ENCODE results near the gene FAM131A.
A peak's percentile ranks its signal among the peaks of the same experiment; 100 is the strongest.

Gene FAM131A

DNA sequence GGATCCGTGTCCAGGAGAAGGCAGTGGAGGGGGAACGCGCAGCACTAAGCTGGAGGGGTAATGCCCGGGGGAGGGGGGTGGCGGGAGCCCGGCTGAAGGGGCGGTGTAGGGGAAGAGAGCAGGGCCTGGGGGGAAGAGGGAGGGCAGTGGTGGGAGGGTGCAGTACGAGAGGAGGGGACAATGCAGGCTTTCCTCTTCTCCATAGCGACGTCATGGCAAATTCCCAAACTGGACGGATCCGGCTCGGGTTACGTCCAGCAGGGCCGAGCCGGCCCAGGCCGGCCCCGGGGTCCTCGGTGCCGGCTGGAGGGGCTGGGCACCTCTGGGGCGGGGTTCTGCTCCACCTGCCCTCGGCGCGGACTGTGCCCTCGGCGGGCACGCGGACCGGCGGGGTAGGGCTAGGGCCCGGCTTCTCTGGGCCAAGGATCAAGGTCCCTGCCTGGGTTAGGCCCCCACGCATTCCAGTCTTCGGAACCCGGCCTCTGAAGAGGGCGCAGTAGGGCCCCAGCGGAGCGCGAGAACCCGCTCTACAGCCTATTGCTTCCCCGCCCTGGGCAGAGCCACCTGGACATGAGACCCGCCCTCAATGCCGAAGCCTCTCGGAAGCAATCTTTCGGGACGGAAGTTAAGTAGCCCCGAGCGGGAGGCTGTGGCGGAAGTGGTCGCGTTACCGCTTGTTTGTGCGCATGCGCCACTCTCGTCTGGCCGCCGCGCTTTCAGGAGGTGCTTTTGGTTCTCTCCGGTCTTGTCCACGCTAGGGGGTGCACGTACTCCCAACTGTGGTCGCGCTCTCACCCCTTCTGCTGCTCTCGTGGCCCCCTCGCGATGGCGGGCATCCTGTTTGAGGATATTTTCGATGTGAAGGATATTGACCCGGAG, 25.5 kb downstream of the FAM131A start:
- TF ChIP-seq GABPA (IDR thresholded peaks at IDR 0.05; ENCODE audit: low read depth) (peak; percentile 90), POLR2AphosphoS5 (IDR thresholded peaks at IDR 0.05; ENCODE audit: low read depth) (peak; percentile 89), SPI1 (IDR thresholded peaks at IDR 0.05; ENCODE audit: borderline replicate concordance, low read depth) (no peak), CTCF (IDR thresholded peaks at IDR 0.05; ENCODE audit: insufficient read depth, low read length) (peak; percentile 50), REST (IDR thresholded peaks at IDR 0.05; ENCODE audit: insufficient replicate concordance, low read depth) (peak; percentile 42)
- H3K4me3 ChIP-seq (replicated peaks; ENCODE audit: insufficient read depth, low read length) = peak overlapping the region; percentile 80
- H3K27me3 ChIP-seq (ENCODE audit: insufficient read depth, poor library complexity, severe bottlenecking) = no peaks in the 10 kb centered on the region
- DNase-seq (ENCODE audit: low read depth in 1 of 2, low spot score in 1 of 2) = peak; percentile 95 to 97
- peak overlapping the region; percentile 75 for H3K27ac ChIP-seq (replicated peaks)

- Histone ChIP-seq H3K27me3 (ENCODE audit: insufficient read depth, poor library complexity, severe bottlenecking) (no peaks in the 10 kb centered on the region), H3K4me3 (replicated peaks; ENCODE audit: insufficient read depth, low read length) (no peak overlapping the region), H3K27ac (replicated peaks) (no peak overlapping the region)
- no peak for DNase-seq (ENCODE audit: low read depth in 1 of 2, low spot score in 1 of 2)
- TF ChIP-seq SPI1 (IDR thresholded peaks at IDR 0.05; ENCODE audit: borderline replicate concordance, low read depth) (no peak), POLR2AphosphoS5 (IDR thresholded peaks at IDR 0.05; ENCODE audit: low read depth) (no peak)
Measured at GRCh38 chr3:184366619-184367289, 29.4 kb downstream of the FAM131A start.

GRCh38 chr3:184368116-184368515, 30.7 kb downstream of the FAM131A start:
- no peak overlapping the region for H3K27ac ChIP-seq (replicated peaks)

DNA sequence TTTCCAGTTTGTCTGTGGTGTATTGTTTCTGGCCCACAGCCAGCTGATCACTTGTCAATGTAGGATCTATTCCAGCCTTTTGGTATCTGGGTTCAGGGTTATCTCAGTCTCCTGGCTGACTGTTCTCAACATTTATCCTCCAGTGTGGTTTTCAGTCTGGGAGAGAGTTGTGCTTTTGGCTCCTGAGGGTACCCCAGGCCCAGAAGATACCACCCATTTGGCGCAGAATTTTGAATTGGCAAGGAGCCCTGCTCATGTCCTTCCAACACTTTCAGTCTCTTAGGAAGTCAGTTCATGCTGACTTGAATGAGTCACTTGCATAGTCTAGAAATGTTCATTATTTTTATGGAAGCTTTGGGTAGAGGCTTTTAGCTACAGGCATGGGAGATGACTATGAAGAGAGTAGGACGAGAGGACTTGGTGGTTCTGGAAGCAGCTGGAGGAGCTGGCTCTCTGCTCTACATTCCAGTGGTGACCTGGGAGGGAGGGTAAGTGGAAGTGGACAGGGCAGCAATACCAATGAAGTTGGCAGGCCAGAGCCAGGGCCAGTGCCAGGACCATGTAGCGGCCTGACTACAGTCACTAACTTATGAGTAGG, 31.3 kb downstream of the FAM131A start:
- Histone ChIP-seq H3K27ac (replicated peaks) (no peak overlapping the region), H3K4me3 (replicated peaks; ENCODE audit: insufficient read depth, low read length) (no peak overlapping the region), H3K27me3 (ENCODE audit: insufficient read depth, poor library complexity, severe bottlenecking) (no peaks in the 10 kb centered on the region)
- DNase-seq (ENCODE audit: low read depth in 1 of 2, low spot score in 1 of 2) = no peak
- TF ChIP-seq REST (IDR thresholded peaks at IDR 0.05; ENCODE audit: insufficient replicate concordance, low read depth) (no peak), SPI1 (IDR thresholded peaks at IDR 0.05; ENCODE audit: borderline replicate concordance, low read depth) (no peak), CTCF (IDR thresholded peaks at IDR 0.05; ENCODE audit: insufficient read depth, low read length) (no peak), GABPA (IDR thresholded peaks at IDR 0.05; ENCODE audit: low read depth) (no peak), POLR2AphosphoS5 (IDR thresholded peaks at IDR 0.05; ENCODE audit: low read depth) (no peak)

More at GRCh38 chr3:184368116-184368515, 30.7 kb downstream of the FAM131A start:
- Histone ChIP-seq H3K4me3 (replicated peaks; ENCODE audit: insufficient read depth, low read length) (no peak overlapping the region), H3K27me3 (ENCODE audit: insufficient read depth, poor library complexity, severe bottlenecking) (no peaks in the 10 kb centered on the region)
- no peak for DNase-seq (ENCODE audit: low read depth in 1 of 2, low spot score in 1 of 2)
- TF ChIP-seq SPI1 (IDR thresholded peaks at IDR 0.05; ENCODE audit: borderline replicate concordance, low read depth) (no peak), CTCF (IDR thresholded peaks at IDR 0.05; ENCODE audit: insufficient read depth, low read length) (no peak)

All from HL-60 (cell line).